ENCODE data around the gene TP53RK. TPM values are rescaled to one million over a fixed set of nuclear protein-coding genes. Genes with fewer than 3 reads are reported as not detected.

TP53RK gene
- total and polyA plus RNA-seq, 2 of the 13 experiments (the other 11 are each of a cell fraction or from before 2014, with no cell fraction given): 12.9 to 25.5 TPM

DNA sequence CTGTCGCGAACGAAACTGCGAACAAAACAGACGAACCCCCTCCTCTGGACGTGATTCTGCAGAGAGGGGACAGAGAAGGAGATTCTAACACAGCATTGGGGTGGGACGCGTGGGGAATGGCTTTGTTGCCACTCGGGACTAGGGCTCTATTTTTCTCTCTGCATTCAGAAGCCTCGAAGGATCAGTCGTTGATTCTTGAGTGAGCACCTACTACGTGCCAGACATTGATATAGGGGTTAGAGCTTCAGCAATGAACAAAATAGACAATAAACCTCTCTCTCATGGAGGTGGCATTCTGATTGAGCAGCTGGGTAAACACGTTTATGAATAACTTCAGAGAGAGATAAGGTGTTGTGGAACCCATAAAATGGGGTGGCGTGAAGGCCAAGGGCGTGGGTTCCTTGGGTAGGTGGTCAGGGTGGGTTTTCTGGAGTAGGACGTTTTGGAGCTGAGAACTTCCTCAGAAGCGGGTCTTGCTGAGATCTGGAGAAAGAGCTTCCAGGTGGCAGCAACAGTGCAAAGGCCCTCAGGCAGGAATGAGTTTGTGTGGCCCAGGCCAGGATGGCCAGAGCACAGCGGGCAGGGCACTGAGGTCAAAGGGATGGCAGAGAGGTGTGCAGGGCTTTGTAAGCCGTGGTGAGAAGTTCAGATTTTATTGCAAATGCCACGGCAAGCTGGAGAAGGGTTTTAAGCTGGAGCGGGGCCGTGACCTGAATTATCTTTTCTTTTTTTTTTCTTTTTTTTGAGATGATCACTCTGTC lies 21.1 kb upstream of the TP53RK start (continued):
- TF ChIP-seq ZBTB44 (CRISPR knock-in tag; IDR thresholded peaks at IDR 0.05) (peak; percentile 11; the same call in 1 of the 2 replicates), SP2 (CRISPR knock-in tag; IDR thresholded peaks at IDR 0.05) (peak; percentile 10; the same call in 1 of the 2 replicates), SMYD3 (CRISPR knock-in tag; IDR thresholded peaks at IDR 0.05) (0 out of 2 replicates have a peak, but pooled peaks have one; percentile 50), DZIP1 (CRISPR knock-in tag; IDR thresholded peaks at IDR 0.05) (peak; percentile 63; the same call in 1 of the 2 replicates), HHEX (CRISPR knock-in tag; IDR thresholded peaks at IDR 0.05) (no peak), ZNF225 (CRISPR knock-in tag; IDR thresholded peaks at IDR 0.05) (no peak), KMT2A (CRISPR knock-in tag; IDR thresholded peaks at IDR 0.05) (no peak), RCOR2 (CRISPR knock-in tag; IDR thresholded peaks at IDR 0.05) (peak; percentile 16; the same call in 1 of the 2 replicates), ZNF776 (CRISPR knock-in tag; IDR thresholded peaks at IDR 0.05) (no peak), ZKSCAN1 (IDR thresholded peaks at IDR 0.05; ENCODE audit: low read length) (peak; percentile 94), ZMYM3 (CRISPR knock-in tag; IDR thresholded peaks at IDR 0.05) (peak; percentile 64), HNF4A (CRISPR knock-in tag; IDR thresholded peaks at IDR 0.05) (0 out of 2 replicates have a peak, but pooled peaks have one; percentile 13), ZNF350 (CRISPR knock-in tag; IDR thresholded peaks at IDR 0.05; ENCODE audit: borderline replicate concordance, low read depth) (0 out of 2 replicates have a peak, but pooled peaks have one; percentile 56), MLXIP (CRISPR knock-in tag; IDR thresholded peaks at IDR 0.05; ENCODE audit: borderline replicate concordance) (peak; percentile 34; the same call in 1 of the 2 replicates)
- TF ChIP-seq, protein P1, sequence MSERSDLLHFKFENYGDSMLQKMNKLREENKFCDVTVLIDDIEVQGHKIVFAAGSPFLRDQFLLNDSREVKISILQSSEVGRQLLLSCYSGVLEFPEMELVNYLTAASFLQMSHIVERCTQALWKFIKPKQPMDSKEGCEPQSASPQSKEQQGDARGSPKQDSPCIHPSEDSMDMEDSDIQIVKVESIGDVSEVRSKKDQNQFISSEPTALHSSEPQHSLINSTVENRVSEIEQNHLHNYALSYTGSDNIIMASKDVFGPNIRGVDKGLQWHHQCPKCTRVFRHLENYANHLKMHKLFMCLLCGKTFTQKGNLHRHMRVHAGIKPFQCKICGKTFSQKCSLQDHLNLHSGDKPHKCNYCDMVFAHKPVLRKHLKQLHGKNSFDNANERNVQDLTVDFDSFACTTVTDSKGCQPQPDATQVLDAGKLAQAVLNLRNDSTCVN (CRISPR knock-in tag; IDR thresholded peaks at IDR 0.05; ENCODE audit: borderline replicate concordance): peak; percentile 1; the same call in 1 of the 2 replicates
- TF ChIP-seq, protein P2, sequence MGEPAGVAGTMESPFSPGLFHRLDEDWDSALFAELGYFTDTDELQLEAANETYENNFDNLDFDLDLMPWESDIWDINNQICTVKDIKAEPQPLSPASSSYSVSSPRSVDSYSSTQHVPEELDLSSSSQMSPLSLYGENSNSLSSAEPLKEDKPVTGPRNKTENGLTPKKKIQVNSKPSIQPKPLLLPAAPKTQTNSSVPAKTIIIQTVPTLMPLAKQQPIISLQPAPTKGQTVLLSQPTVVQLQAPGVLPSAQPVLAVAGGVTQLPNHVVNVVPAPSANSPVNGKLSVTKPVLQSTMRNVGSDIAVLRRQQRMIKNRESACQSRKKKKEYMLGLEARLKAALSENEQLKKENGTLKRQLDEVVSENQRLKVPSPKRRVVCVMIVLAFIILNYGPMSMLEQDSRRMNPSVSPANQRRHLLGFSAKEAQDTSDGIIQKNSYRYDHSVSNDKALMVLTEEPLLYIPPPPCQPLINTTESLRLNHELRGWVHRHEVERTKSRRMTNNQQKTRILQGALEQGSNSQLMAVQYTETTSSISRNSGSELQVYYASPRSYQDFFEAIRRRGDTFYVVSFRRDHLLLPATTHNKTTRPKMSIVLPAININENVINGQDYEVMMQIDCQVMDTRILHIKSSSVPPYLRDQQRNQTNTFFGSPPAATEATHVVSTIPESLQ (CRISPR knock-in tag; conservative IDR thresholded peaks at IDR 0.05): 0 out of 2 replicates have a peak, but pooled peaks have one; percentile 5

All from HepG2 (cell line).